OCI-LY3 (cell line): ENCODE data around the gene CLEC18A.
"Not testable (repeated sequence)": the region's sequence is repeated elsewhere in the genome, so short reads cannot be mapped to it uniquely, and the experiment has no call there.

Source experiments
- EZH2phosphoT487 ChIP-seq: fragments of 200-600 bp; shearing (Covaris generic); IDR thresholded peaks from 2 replicates; pipeline ENCODE4 v1.6.1; 2018; ENCODE audit warnings: antibody characterized with exemption, mixed run types, low read depth
- TF ChIP-seq, protein P1 (sequence below): fragments of 200-600, 300-600 bp; sonication (generic); IDR thresholded peaks from 2 replicates; pipeline ENCODE4 v1.5.1; 2014; ENCODE audit warnings: antibody characterized with exemption, low read length, low read depth

DNA sequence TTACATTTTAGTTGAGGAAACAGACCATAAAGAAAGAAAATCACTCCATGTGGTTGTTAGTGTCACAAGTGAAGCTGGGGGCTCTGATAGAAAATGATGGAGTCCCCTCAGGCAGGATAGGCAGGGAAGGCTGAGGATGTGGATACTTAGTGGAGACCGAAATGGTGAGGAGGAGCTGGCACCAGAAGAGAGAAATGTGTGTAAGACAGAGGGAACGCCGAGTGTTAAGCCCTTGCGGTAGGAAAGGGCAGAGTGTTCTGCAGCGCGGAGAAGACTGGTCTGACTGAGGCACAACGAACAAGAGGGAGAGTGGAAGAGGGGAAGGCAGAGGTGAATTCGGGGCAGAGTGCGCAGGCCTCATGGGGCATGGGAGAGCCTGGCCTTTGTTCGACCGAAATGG, 61.2 kb downstream of the CLEC18A start:
- TF ChIP-seq, protein P1, sequence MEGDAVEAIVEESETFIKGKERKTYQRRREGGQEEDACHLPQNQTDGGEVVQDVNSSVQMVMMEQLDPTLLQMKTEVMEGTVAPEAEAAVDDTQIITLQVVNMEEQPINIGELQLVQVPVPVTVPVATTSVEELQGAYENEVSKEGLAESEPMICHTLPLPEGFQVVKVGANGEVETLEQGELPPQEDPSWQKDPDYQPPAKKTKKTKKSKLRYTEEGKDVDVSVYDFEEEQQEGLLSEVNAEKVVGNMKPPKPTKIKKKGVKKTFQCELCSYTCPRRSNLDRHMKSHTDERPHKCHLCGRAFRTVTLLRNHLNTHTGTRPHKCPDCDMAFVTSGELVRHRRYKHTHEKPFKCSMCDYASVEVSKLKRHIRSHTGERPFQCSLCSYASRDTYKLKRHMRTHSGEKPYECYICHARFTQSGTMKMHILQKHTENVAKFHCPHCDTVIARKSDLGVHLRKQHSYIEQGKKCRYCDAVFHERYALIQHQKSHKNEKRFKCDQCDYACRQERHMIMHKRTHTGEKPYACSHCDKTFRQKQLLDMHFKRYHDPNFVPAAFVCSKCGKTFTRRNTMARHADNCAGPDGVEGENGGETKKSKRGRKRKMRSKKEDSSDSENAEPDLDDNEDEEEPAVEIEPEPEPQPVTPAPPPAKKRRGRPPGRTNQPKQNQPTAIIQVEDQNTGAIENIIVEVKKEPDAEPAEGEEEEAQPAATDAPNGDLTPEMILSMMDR = not testable (repeated sequence)
- TF ChIP-seq EZH2phosphoT487 = not testable (repeated sequence)
